ENCODE results near the gene CD274.
"Not testable (repeated sequence)": the region's sequence is repeated elsewhere in the genome, so short reads cannot be mapped to it uniquely, and the experiment has no call there.

CD274 gene

GRCh38 chr9:5450359-5451091 is at the start of gene CD274:
TSS of gene CD274 (plus strand) at chr9:5450542. CDS start at chr9:5456114, 5,572 bp downstream.
- intact Hi-C loops (cut with DNase I) = loop anchor here (10.0 kb wide), 1 partner anchor 134 kb away; no protein-coding TSS in a partner anchor
- peak; percentile 54 to 91 (median 82) for DNase-seq

- DNase-seq = no peak
- intact Hi-C loops (cut with DNase I) = no loop called here
Observed at GRCh38 chr9:5402217-5402616, 48.1 kb upstream of the CD274 start.

- no peak for DNase-seq
Observed at GRCh38 chr9:5408596-5408995, 41.7 kb upstream of the CD274 start.

GRCh38 chr9:5416953-5417352 is 33.4 kb upstream of the CD274 start:
- DNase-seq = no peak
- intact Hi-C loops (cut with DNase I) = no loop called here

More at GRCh38 chr9:5408596-5408995, 41.7 kb upstream of the CD274 start:
- intact Hi-C loops (cut with DNase I) = no loop called here

- no peak for DNase-seq
- intact Hi-C loops (cut with DNase I) = no loop called here
Observed at GRCh38 chr9:5418481-5418880, 31.9 kb upstream of the CD274 start.

- DNase-seq = no peak
- intact Hi-C loops (cut with DNase I) = no loop called here
Observed at GRCh38 chr9:5419987-5420386, 30.4 kb upstream of the CD274 start.

- no peak for DNase-seq
- intact Hi-C loops (cut with DNase I) = no loop called here
Observed at GRCh38 chr9:5421163-5421562, 29.2 kb upstream of the CD274 start.

GRCh38 chr9:5422276-5422675 is 28.1 kb upstream of the CD274 start:
- intact Hi-C loops (cut with DNase I) = no loop called here
- no peak for DNase-seq

- DNase-seq = no peak
- intact Hi-C loops (cut with DNase I) = no loop called here
Observed at GRCh38 chr9:5425006-5425628, 25.2 kb upstream of the CD274 start.

- intact Hi-C loops (cut with DNase I) = no loop called here
- DNase-seq = no peak
Observed at GRCh38 chr9:5427005-5427404, 23.3 kb upstream of the CD274 start.

- DNase-seq = no peak
- intact Hi-C loops (cut with DNase I) = no loop called here
Observed at GRCh38 chr9:5428172-5428571, 22.2 kb upstream of the CD274 start.

- intact Hi-C loops (cut with DNase I) = no loop called here
- no peak for DNase-seq
Observed at GRCh38 chr9:5428794-5429528, 21.4 kb upstream of the CD274 start.

- DNase-seq = peak in 1 of 42 donors; percentile 32
- intact Hi-C loops (cut with DNase I) = loop anchor here (10.0 kb wide), 1 partner anchor 85 kb away; no protein-coding TSS in a partner anchor
Observed at GRCh38 chr9:5429873-5430564, 20.3 kb upstream of the CD274 start.

GRCh38 chr9:5430912-5431311 is 19.4 kb upstream of the CD274 start:
- intact Hi-C loops (cut with DNase I) = loop anchor here (10.0 kb wide), 1 partner anchor 86 kb away; no protein-coding TSS in a partner anchor

GRCh38 chr9:5432890-5433289 is 17.5 kb upstream of the CD274 start:
- DNase-seq = not testable (repeated sequence)

More at GRCh38 chr9:5430912-5431311, 19.4 kb upstream of the CD274 start:
- no peak for DNase-seq

GRCh38 chr9:5433328-5433727 is 17.0 kb upstream of the CD274 start:
- DNase-seq = not testable (repeated sequence)
- intact Hi-C loops (cut with DNase I) = loop anchor here (10.0 kb wide), 1 partner anchor 89 kb away; no protein-coding TSS in a partner anchor

More at GRCh38 chr9:5432890-5433289, 17.5 kb upstream of the CD274 start:
- intact Hi-C loops (cut with DNase I) = loop anchor here (10.0 kb wide), 1 partner anchor 88 kb away; no protein-coding TSS in a partner anchor

- not testable (repeated sequence) for DNase-seq
- intact Hi-C loops (cut with DNase I) = loop anchor here (10.0 kb wide), 1 partner anchor 89 kb away; no protein-coding TSS in a partner anchor
Observed at GRCh38 chr9:5433841-5434810, 16.2 kb upstream of the CD274 start.

GRCh38 chr9:5435912-5436311 is 14.4 kb upstream of the CD274 start:
- intact Hi-C loops (cut with DNase I) = loop anchor here (10.0 kb wide), 1 partner anchor 91 kb away; no protein-coding TSS in a partner anchor
- no peak for DNase-seq
